Measurements from ENCODE around the gene KCNN3. TPM values are rescaled to one million over a fixed set of nuclear protein-coding genes. Genes with fewer than 3 reads are reported as not detected.
A peak's percentile ranks its signal among the peaks of the same experiment; 100 is the strongest.

The KCNN3 gene
- total and polyA plus RNA-seq, 2 of the 8 experiments (the other 6 are each of a cell fraction or from before 2014, with no cell fraction given): 2.8 to 3.7 TPM

- TF ChIP-seq CHD7 (IDR thresholded peaks at IDR 0.05; ENCODE audit: insufficient replicate concordance, low read length) (no peak), JUND (IDR thresholded peaks at IDR 0.05; ENCODE audit: low read length) (peak; percentile 20; the same call in 1 of the 2 replicates)
Observed at GRCh38 chr1:154849645-154850131, 20.4 kb downstream of the KCNN3 start (continued).
